ENCODE data around the gene ABCA8. TPM values are rescaled to one million over a fixed set of nuclear protein-coding genes. Genes with fewer than 3 reads are reported as not detected.
"Not testable (repeated sequence)": the region's sequence is repeated elsewhere in the genome, so short reads cannot be mapped to it uniquely, and the experiment has no call there.

Gene ABCA8
- total RNA-seq (31.6 TPM), polyA plus RNA-seq (ENCODE audit: insufficient read depth in 1 of 8, insufficient read length in 8 of 8, low replicate concordance in 1 of 8) (10 to 100 TPM; 12.7 to 29.9 (median 26.2) TPM)
- long read RNA-seq, donor 1, partial matches to known transcripts, result 0 of 2 reads
- long read RNA-seq, donor 1, other reads (novel, unspliced or antisense), result 0 of 2 reads
- long read RNA-seq, donor 2, result 0 reads
- long read RNA-seq, donor 3, partial matches to known transcripts, result 0 of 1 reads
- long read RNA-seq, donor 3, other reads (novel, unspliced or antisense), result 0 of 1 reads
- long read RNA-seq, donor 4, result 0 reads
- long read RNA-seq, donor 5, partial matches to known transcripts, result 0 of 1 reads
- long read RNA-seq, donor 5, other reads (novel, unspliced or antisense), result 0 of 1 reads
- long read RNA-seq, donor 6, partial matches to known transcripts, result 8 of 12 reads
- long read RNA-seq, donor 6, other reads (novel, unspliced or antisense), result 0 of 12 reads
- long read RNA-seq, donor 7, partial matches to known transcripts, result 13 of 14 reads
- long read RNA-seq, donor 7, other reads (novel, unspliced or antisense), result 0 of 14 reads
- long read RNA-seq, donor 8, partial matches to known transcripts, result 0 of 4 reads
- long read RNA-seq, donor 8, other reads (novel, unspliced or antisense), result 0 of 4 reads
- long read RNA-seq, donor 9, partial matches to known transcripts, result 0 of 1 reads
- long read RNA-seq, donor 9, other reads (novel, unspliced or antisense), result 0 of 1 reads
- long read RNA-seq, donor 10, partial matches to known transcripts, result 0 of 4 reads
- long read RNA-seq, donor 10, other reads (novel, unspliced or antisense), result 0 of 4 reads
- long read RNA-seq, donor 11, full-length matches to known transcripts, result 3 of 12 reads
- long read RNA-seq, donor 11, partial matches to known transcripts, result 9 of 12 reads
- long read RNA-seq, donor 11, other reads (novel, unspliced or antisense), result 0 of 12 reads

GRCh38 chr17:68955181-68955841 lies at the start of gene ABCA8:
Gene ABCA8 (minus strand): TSS chr17:68955392. CDS start chr17:68942034, 13,358 bp downstream.
- no peaks in the 10 kb centered on the region for H3K9me3 ChIP-seq (replicated peaks; ENCODE audit: control insufficient read depth, low read depth, low read length)
- H3K4me1 ChIP-seq (ENCODE audit: control insufficient read depth, insufficient read depth, low read length), result peaks cover 4% of the 10 kb centered on the region
- H3K27ac ChIP-seq (ENCODE audit: low read length), result peak within 1 kb of the TSS; percentile 55
- peak; percentile 84 for DNase-seq
- WGBS (ENCODE audit: insufficient coverage), result no CpG with 5 or more reads among the region's 4 CpGs
- peaks cover 3% of the 10 kb centered on the region for H3K36me3 ChIP-seq (ENCODE audit: control insufficient read depth, insufficient read depth, low read length)
- H3K27me3 ChIP-seq (ENCODE audit: control insufficient read depth, insufficient read depth, low read length), result no peaks in the 10 kb centered on the region
- H3K4me3 ChIP-seq (ENCODE audit: low read length), result peak within 1 kb of the TSS; percentile 16

GRCh38 chr17:69004759-69005158 lies 49.6 kb upstream of the ABCA8 start:
- H3K9me3 ChIP-seq (replicated peaks; ENCODE audit: control insufficient read depth, low read depth, low read length); H3K4me3 ChIP-seq (ENCODE audit: low read length); H3K4me1 ChIP-seq (ENCODE audit: control insufficient read depth, insufficient read depth, low read length); H3K36me3 ChIP-seq (ENCODE audit: control insufficient read depth, insufficient read depth, low read length); H3K27me3 ChIP-seq (ENCODE audit: control insufficient read depth, insufficient read depth, low read length); H3K27ac ChIP-seq (ENCODE audit: low read length); DNase-seq: not testable (repeated sequence)
- 96% methylated on average over 11 of the region's 27 CpGs for WGBS (ENCODE audit: insufficient coverage)

GRCh38 chr17:68999743-69000142 lies 44.6 kb upstream of the ABCA8 start:
- H3K4me3 ChIP-seq (ENCODE audit: low read length); H3K27ac ChIP-seq (ENCODE audit: low read length); H3K36me3 ChIP-seq (ENCODE audit: control insufficient read depth, insufficient read depth, low read length); H3K27me3 ChIP-seq (ENCODE audit: control insufficient read depth, insufficient read depth, low read length); H3K9me3 ChIP-seq (replicated peaks; ENCODE audit: control insufficient read depth, low read depth, low read length); DNase-seq; H3K4me1 ChIP-seq (ENCODE audit: control insufficient read depth, insufficient read depth, low read length): not testable (repeated sequence)
- no CpG with 5 or more reads among the region's 3 CpGs for WGBS (ENCODE audit: insufficient coverage)

GRCh38 chr17:68993112-68993511 lies 37.9 kb upstream of the ABCA8 start:
- no peak for DNase-seq
- WGBS (ENCODE audit: insufficient coverage), result 45% methylated on average over 1 of the region's 4 CpGs

GRCh38 chr17:68987966-68988365 lies 32.8 kb upstream of the ABCA8 start:
- Histone ChIP-seq H3K36me3 (ENCODE audit: control insufficient read depth, insufficient read depth, low read length) (peaks cover 3% of the 10 kb centered on the region), H3K9me3 (replicated peaks; ENCODE audit: control insufficient read depth, low read depth, low read length) (no peaks in the 10 kb centered on the region), H3K27me3 (ENCODE audit: control insufficient read depth, insufficient read depth, low read length) (no peaks in the 10 kb centered on the region), H3K4me1 (ENCODE audit: control insufficient read depth, insufficient read depth, low read length) (no peaks in the 10 kb centered on the region), H3K4me3 (ENCODE audit: low read length) (no peak overlapping the region), H3K27ac (ENCODE audit: low read length) (no peak overlapping the region)
- WGBS (ENCODE audit: insufficient coverage), result 84% methylated on average over 3 of the region's 4 CpGs
- no peak for DNase-seq

More at GRCh38 chr17:68993112-68993511, 37.9 kb upstream of the ABCA8 start:
- Histone ChIP-seq H3K27ac (ENCODE audit: low read length) (no peak overlapping the region), H3K9me3 (replicated peaks; ENCODE audit: control insufficient read depth, low read depth, low read length) (no peaks in the 10 kb centered on the region), H3K4me3 (ENCODE audit: low read length) (no peak overlapping the region), H3K27me3 (ENCODE audit: control insufficient read depth, insufficient read depth, low read length) (no peaks in the 10 kb centered on the region), H3K4me1 (ENCODE audit: control insufficient read depth, insufficient read depth, low read length) (no peaks in the 10 kb centered on the region), H3K36me3 (ENCODE audit: control insufficient read depth, insufficient read depth, low read length) (no peaks in the 10 kb centered on the region)

- WGBS (ENCODE audit: insufficient coverage), result no CpG with 5 or more reads among the region's 2 CpGs
- H3K4me1 ChIP-seq (ENCODE audit: control insufficient read depth, insufficient read depth, low read length), result peaks cover 3% of the 10 kb centered on the region
- H3K36me3 ChIP-seq (ENCODE audit: control insufficient read depth, insufficient read depth, low read length), result peaks cover 3% of the 10 kb centered on the region
- peak overlapping the region; percentile 13 for H3K27ac ChIP-seq (ENCODE audit: low read length)
- H3K27me3 ChIP-seq (ENCODE audit: control insufficient read depth, insufficient read depth, low read length), result no peaks in the 10 kb centered on the region
- no peak overlapping the region for H3K4me3 ChIP-seq (ENCODE audit: low read length)
- H3K9me3 ChIP-seq (replicated peaks; ENCODE audit: control insufficient read depth, low read depth, low read length), result no peaks in the 10 kb centered on the region
- DNase-seq, result peak; percentile 67
Measured at GRCh38 chr17:68981288-68981687, 26.1 kb upstream of the ABCA8 start.

GRCh38 chr17:68973098-68973846 lies 18.1 kb upstream of the ABCA8 start:
- DNase-seq, result no peak
- Histone ChIP-seq H3K27ac (ENCODE audit: low read length) (no peak overlapping the region), H3K36me3 (ENCODE audit: control insufficient read depth, insufficient read depth, low read length) (no peaks in the 10 kb centered on the region), H3K4me3 (ENCODE audit: low read length) (no peak overlapping the region), H3K9me3 (replicated peaks; ENCODE audit: control insufficient read depth, low read depth, low read length) (no peaks in the 10 kb centered on the region), H3K4me1 (ENCODE audit: control insufficient read depth, insufficient read depth, low read length) (peaks cover 2% of the 10 kb centered on the region), H3K27me3 (ENCODE audit: control insufficient read depth, insufficient read depth, low read length) (no peaks in the 10 kb centered on the region)
- WGBS (ENCODE audit: insufficient coverage), result 71% methylated on average over 1 of the region's 3 CpGs

- H3K27ac ChIP-seq (ENCODE audit: low read length), result no peak overlapping the region
- peaks cover 2% of the 10 kb centered on the region for H3K4me1 ChIP-seq (ENCODE audit: control insufficient read depth, insufficient read depth, low read length)
- no peak overlapping the region for H3K4me3 ChIP-seq (ENCODE audit: low read length)
- H3K27me3 ChIP-seq (ENCODE audit: control insufficient read depth, insufficient read depth, low read length), result no peaks in the 10 kb centered on the region
- no CpG with 5 or more reads among the region's 4 CpGs for WGBS (ENCODE audit: insufficient coverage)
- DNase-seq, result peak; percentile 80
- no peaks in the 10 kb centered on the region for H3K36me3 ChIP-seq (ENCODE audit: control insufficient read depth, insufficient read depth, low read length)
- no peaks in the 10 kb centered on the region for H3K9me3 ChIP-seq (replicated peaks; ENCODE audit: control insufficient read depth, low read depth, low read length)
Measured at GRCh38 chr17:68972119-68972704, 17.0 kb upstream of the ABCA8 start.

- no peak overlapping the region for H3K27ac ChIP-seq (ENCODE audit: low read length)
- 76% methylated on average over 3 of the region's 5 CpGs for WGBS (ENCODE audit: insufficient coverage)
- peaks cover 2% of the 10 kb centered on the region for H3K4me1 ChIP-seq (ENCODE audit: control insufficient read depth, insufficient read depth, low read length)
Measured at GRCh38 chr17:68969101-68969500, 13.9 kb upstream of the ABCA8 start.

More at GRCh38 chr17:68969101-68969500, 13.9 kb upstream of the ABCA8 start:
- H3K27me3 ChIP-seq (ENCODE audit: control insufficient read depth, insufficient read depth, low read length), result no peaks in the 10 kb centered on the region
- DNase-seq, result no peak
- no peaks in the 10 kb centered on the region for H3K9me3 ChIP-seq (replicated peaks; ENCODE audit: control insufficient read depth, low read depth, low read length)
- H3K4me3 ChIP-seq (ENCODE audit: low read length), result no peak overlapping the region
- H3K36me3 ChIP-seq (ENCODE audit: control insufficient read depth, insufficient read depth, low read length), result no peaks in the 10 kb centered on the region

Data from muscle of leg (tissue), 16 donors.